ENCODE results near the gene SPAG5.

DNA sequence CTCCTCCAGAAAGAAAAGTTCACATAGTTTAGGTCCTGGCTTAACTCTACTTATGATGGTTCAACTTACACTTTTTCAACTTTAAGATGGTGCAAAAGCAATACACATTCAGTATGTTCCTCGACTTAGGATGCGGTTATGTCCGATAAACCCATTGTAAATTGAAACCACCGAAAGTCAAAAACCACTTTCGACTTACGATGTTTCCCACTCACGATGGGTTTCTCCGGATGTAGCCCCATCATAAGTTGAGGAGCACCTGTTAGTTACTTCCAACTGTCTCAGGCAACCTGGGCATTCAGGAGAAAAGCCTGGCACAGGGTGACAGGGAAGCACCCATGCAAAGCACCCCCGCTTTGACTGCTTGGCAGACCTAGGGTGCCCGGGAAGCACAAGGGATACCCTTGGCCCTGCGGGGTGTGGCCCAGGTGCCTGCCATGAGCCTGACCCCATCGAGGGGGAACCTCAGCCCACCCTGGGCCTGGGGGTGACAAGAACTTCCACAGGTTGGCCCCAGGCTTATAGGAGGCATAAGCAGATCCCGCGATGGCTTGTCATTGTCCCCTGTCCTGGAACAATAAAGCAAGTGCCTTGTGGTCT, 60.4 kb downstream of the SPAG5 start:
- TF ChIP-seq, protein P1, sequence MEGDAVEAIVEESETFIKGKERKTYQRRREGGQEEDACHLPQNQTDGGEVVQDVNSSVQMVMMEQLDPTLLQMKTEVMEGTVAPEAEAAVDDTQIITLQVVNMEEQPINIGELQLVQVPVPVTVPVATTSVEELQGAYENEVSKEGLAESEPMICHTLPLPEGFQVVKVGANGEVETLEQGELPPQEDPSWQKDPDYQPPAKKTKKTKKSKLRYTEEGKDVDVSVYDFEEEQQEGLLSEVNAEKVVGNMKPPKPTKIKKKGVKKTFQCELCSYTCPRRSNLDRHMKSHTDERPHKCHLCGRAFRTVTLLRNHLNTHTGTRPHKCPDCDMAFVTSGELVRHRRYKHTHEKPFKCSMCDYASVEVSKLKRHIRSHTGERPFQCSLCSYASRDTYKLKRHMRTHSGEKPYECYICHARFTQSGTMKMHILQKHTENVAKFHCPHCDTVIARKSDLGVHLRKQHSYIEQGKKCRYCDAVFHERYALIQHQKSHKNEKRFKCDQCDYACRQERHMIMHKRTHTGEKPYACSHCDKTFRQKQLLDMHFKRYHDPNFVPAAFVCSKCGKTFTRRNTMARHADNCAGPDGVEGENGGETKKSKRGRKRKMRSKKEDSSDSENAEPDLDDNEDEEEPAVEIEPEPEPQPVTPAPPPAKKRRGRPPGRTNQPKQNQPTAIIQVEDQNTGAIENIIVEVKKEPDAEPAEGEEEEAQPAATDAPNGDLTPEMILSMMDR (IDR thresholded peaks at IDR 0.05): no peak
- TF ChIP-seq POLR2A (IDR thresholded peaks at IDR 0.05): no peak

Measured in gastroesophageal sphincter (tissue), 3 donors.